ENCODE results near the gene DGKQ.

Gene DGKQ

GRCh38 chr4:1008840-1009541 is 35.6 kb upstream of the DGKQ start:
- no peak for TF ChIP-seq EZH2phosphoT487 (IDR thresholded peaks at IDR 0.05; ENCODE audit: borderline replicate concordance, low read length)
- TF ChIP-seq, protein P1, sequence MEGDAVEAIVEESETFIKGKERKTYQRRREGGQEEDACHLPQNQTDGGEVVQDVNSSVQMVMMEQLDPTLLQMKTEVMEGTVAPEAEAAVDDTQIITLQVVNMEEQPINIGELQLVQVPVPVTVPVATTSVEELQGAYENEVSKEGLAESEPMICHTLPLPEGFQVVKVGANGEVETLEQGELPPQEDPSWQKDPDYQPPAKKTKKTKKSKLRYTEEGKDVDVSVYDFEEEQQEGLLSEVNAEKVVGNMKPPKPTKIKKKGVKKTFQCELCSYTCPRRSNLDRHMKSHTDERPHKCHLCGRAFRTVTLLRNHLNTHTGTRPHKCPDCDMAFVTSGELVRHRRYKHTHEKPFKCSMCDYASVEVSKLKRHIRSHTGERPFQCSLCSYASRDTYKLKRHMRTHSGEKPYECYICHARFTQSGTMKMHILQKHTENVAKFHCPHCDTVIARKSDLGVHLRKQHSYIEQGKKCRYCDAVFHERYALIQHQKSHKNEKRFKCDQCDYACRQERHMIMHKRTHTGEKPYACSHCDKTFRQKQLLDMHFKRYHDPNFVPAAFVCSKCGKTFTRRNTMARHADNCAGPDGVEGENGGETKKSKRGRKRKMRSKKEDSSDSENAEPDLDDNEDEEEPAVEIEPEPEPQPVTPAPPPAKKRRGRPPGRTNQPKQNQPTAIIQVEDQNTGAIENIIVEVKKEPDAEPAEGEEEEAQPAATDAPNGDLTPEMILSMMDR (IDR thresholded peaks at IDR 0.05; ENCODE audit: low read depth, low read length, poor library complexity, severe bottlenecking), result no peak
- peaks cover 49% of the 10 kb centered on the region for H3K27me3 ChIP-seq (ENCODE audit: control insufficient read depth, low read length)
- no peaks in the 10 kb centered on the region for H3K79me2 ChIP-seq (ENCODE audit: control insufficient read depth, low read length)

GRCh38 chr4:1006856-1007255 is 33.5 kb upstream of the DGKQ start:
- Histone ChIP-seq H3K27ac (ENCODE audit: low read depth, low read length) (no peak overlapping the region), H3K4me3 (ENCODE audit: low read length) (no peak overlapping the region), H3K9me2 (replicated peaks; ENCODE audit: control insufficient read depth, low read length) (no peaks in the 10 kb centered on the region), H3K9me3 (ENCODE audit: control insufficient read depth, insufficient read depth, low read length) (no peaks in the 10 kb centered on the region), H3K27me3 (ENCODE audit: control insufficient read depth, low read length) (peaks cover 37% of the 10 kb centered on the region), H3K79me2 (ENCODE audit: control insufficient read depth, low read length) (no peaks in the 10 kb centered on the region), H3K4me1 (ENCODE audit: control insufficient read depth, low read length) (peaks cover 23% of the 10 kb centered on the region), H4K20me1 (ENCODE audit: control insufficient read depth, insufficient read depth, low read depth, low read length) (0 out of 2 replicates have a peak, but pooled peaks cover 5% of the 10 kb centered on the region), H3K36me3 (ENCODE audit: control insufficient read depth, low read length) (no peaks in the 10 kb centered on the region), H3F3A (ENCODE audit: control insufficient read depth, insufficient read depth) (peaks cover 9% of the 10 kb centered on the region), H3K4me2 (ENCODE audit: low read length) (no peak overlapping the region)
- TF ChIP-seq, protein P1 (IDR thresholded peaks at IDR 0.05; ENCODE audit: low read depth, low read length, poor library complexity, severe bottlenecking), result no peak
- no peak for TF ChIP-seq EZH2phosphoT487 (IDR thresholded peaks at IDR 0.05; ENCODE audit: borderline replicate concordance, low read length)

More at GRCh38 chr4:1008840-1009541, 35.6 kb upstream of the DGKQ start:
- Histone ChIP-seq H4K20me1 (ENCODE audit: control insufficient read depth, insufficient read depth, low read depth, low read length) (0 out of 2 replicates have a peak, but pooled peaks cover 5% of the 10 kb centered on the region), H3K27ac (ENCODE audit: low read depth, low read length) (no peak overlapping the region), H3K36me3 (ENCODE audit: control insufficient read depth, low read length) (no peaks in the 10 kb centered on the region), H3K4me2 (ENCODE audit: low read length) (peak overlapping the region; percentile 90), H3K9me2 (replicated peaks; ENCODE audit: control insufficient read depth, low read length) (no peaks in the 10 kb centered on the region), H3F3A (ENCODE audit: control insufficient read depth, insufficient read depth) (peaks cover 9% of the 10 kb centered on the region), H3K4me1 (ENCODE audit: control insufficient read depth, low read length) (peaks cover 26% of the 10 kb centered on the region), H3K4me3 (ENCODE audit: low read length) (peak overlapping the region; percentile 69), H3K9me3 (ENCODE audit: control insufficient read depth, insufficient read depth, low read length) (no peaks in the 10 kb centered on the region)

GRCh38 chr4:1004557-1005485 is 31.5 kb upstream of the DGKQ start:
- no peak overlapping the region for H3K27ac ChIP-seq (ENCODE audit: low read depth, low read length)
- peaks cover under 1% of the 10 kb centered on the region; the same call in 1 of the 2 replicates for H3F3A ChIP-seq (ENCODE audit: control insufficient read depth, insufficient read depth)
- peaks cover 25% of the 10 kb centered on the region for H3K27me3 ChIP-seq (ENCODE audit: control insufficient read depth, low read length)
- no peaks in the 10 kb centered on the region for H3K79me2 ChIP-seq (ENCODE audit: control insufficient read depth, low read length)
- H4K20me1 ChIP-seq (ENCODE audit: control insufficient read depth, insufficient read depth, low read depth, low read length), result no peaks in the 10 kb centered on the region
- TF ChIP-seq, protein P1 (IDR thresholded peaks at IDR 0.05; ENCODE audit: low read depth, low read length, poor library complexity, severe bottlenecking), result no peak
- TF ChIP-seq EZH2phosphoT487 (IDR thresholded peaks at IDR 0.05; ENCODE audit: borderline replicate concordance, low read length), result no peak
- no peak overlapping the region for H3K4me2 ChIP-seq (ENCODE audit: low read length)
- peaks cover 24% of the 10 kb centered on the region for H3K4me1 ChIP-seq (ENCODE audit: control insufficient read depth, low read length)
- H3K36me3 ChIP-seq (ENCODE audit: control insufficient read depth, low read length), result no peaks in the 10 kb centered on the region
- H3K4me3 ChIP-seq (ENCODE audit: low read length), result no peak overlapping the region
- H3K9me2 ChIP-seq (replicated peaks; ENCODE audit: control insufficient read depth, low read length), result no peaks in the 10 kb centered on the region
- no peaks in the 10 kb centered on the region for H3K9me3 ChIP-seq (ENCODE audit: control insufficient read depth, insufficient read depth, low read length)

Measured in DOHH2 (cell line).